Activated T-helper 2 cell treated with anti-CD3 and anti-CD28 coated beads, Interferon-gamma antibody, Interleukin-2, Interleukin-4, amounts not matched to agents 10 μg/mL and 5 μg/mL and 100 μg/mL, durations not matched to agents 14 hours and 24 hours and 36 hours (primary cell): ENCODE data around the gene APBA1. TPM values are rescaled to one million over a fixed set of nuclear protein-coding genes. Genes with fewer than 3 reads are reported as not detected.
"Not testable (repeated sequence)": the region's sequence is repeated elsewhere in the genome, so short reads cannot be mapped to it uniquely, and the experiment has no call there.

Source experiments
- DNase-seq: peaks from one replicate; pipeline ENCODE4 v3.0.0; 2021; ENCODE audit warnings: low spot score
- H3K27ac Mint-ChIP-seq: one replicate; pipeline ENCODE4 v1.8.0; 2021; ENCODE audit warnings: mixed read lengths
- H3K27me3 Mint-ChIP-seq: one replicate; pipeline ENCODE4 v1.8.0; 2021; ENCODE audit warnings: low read depth, mixed read lengths
- H3K36me3 Mint-ChIP-seq: one replicate; pipeline ENCODE4 v1.8.0; 2021; ENCODE audit warnings: low read depth, mixed read lengths
- H3K4me1 Mint-ChIP-seq: one replicate; pipeline ENCODE4 v1.8.0; 2021; ENCODE audit warnings: low read depth, mixed read lengths
- H3K4me3 Mint-ChIP-seq: one replicate; pipeline ENCODE4 v1.8.0; 2021; ENCODE audit warnings: low read depth, mild to moderate bottlenecking, moderate library complexity, mixed read lengths
- H3K9me3 Mint-ChIP-seq: one replicate; pipeline ENCODE4 v1.8.0; 2021; ENCODE audit warnings: mixed read lengths
- intact Hi-C: fragments of 100-400 bp; cut with micrococcal nuclease; formaldehyde crosslinking; loops from one replicate; pipeline ENCODE4 v1.15.1; 2023
- total RNA-seq: library from RNA; stranded (reverse); gene quantifications from 2 replicates; pipeline ENCODE4 v1.2.3, GENCODE V29; 2022

The APBA1 gene
- total RNA-seq, 1 donor from 2014 or later: 0.98 TPM

- Mint-ChIP-seq H3K36me3 (no peaks in the 10 kb centered on the region), H3K4me3 (no peak overlapping the region), H3K27me3 (peaks cover 2% of the 10 kb centered on the region), H3K27ac (no peak overlapping the region), H3K4me1 (no peaks in the 10 kb centered on the region), H3K9me3 (no peaks in the 10 kb centered on the region)
- intact Hi-C loops: no loop called here
- no peak for DNase-seq
These were observed 226.9 kb downstream of the APBA1 start for GRCh38 chr9:69445251-69445650.

DNA sequence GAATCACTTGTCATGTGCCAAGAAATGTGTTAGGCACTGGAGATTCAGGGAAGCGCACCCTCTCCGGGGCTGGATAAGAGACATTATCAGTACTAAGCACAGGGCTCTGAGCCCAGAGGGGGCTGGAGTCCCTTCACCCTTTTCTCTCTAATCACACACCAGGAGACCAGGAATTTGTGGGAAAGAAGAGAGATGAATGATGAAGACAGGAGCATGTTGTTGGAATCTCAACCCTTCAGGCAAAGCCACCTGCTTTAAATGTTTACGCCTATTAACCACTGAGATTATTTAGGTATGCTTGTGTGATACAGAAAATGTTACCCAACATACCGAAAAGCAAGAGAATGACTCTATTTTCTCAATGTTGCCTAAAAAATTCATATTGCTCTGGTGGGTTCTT is 227.4 kb downstream of the APBA1 start:
- no peak overlapping the region for H3K4me3 Mint-ChIP-seq
- H3K27me3 Mint-ChIP-seq: peaks cover 2% of the 10 kb centered on the region
- intact Hi-C loops: no loop called here
- peaks cover 2% of the 10 kb centered on the region for H3K4me1 Mint-ChIP-seq
- no peak overlapping the region for H3K27ac Mint-ChIP-seq
- H3K9me3 Mint-ChIP-seq: no peaks in the 10 kb centered on the region
- H3K36me3 Mint-ChIP-seq: no peaks in the 10 kb centered on the region
- DNase-seq: no peak

DNA sequence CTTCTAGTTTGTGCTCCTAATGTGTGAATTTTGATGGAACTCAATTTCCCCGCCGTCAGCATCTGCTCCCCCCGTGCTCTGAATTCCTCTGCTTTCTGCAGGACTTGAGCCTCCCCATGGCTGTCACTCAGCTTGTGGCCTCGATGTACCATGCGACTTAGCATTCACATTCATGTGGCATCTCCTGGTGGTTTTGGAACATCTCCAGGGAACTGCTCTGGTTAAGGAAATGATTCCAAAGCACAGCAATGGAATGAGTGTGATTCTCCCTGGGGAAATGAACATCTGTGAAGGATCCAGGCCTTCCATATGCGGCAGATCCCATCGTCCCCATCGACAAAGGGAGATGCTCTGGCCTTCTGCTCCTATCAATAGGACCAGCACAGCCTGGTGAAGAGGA is 228.2 kb downstream of the APBA1 start:
- H3K4me3 Mint-ChIP-seq: no peak overlapping the region
- peaks cover 2% of the 10 kb centered on the region for H3K27me3 Mint-ChIP-seq
- H3K9me3 Mint-ChIP-seq: no peaks in the 10 kb centered on the region
- intact Hi-C loops: no loop called here
- H3K4me1 Mint-ChIP-seq: peaks cover 7% of the 10 kb centered on the region
- H3K27ac Mint-ChIP-seq: no peak overlapping the region
- H3K36me3 Mint-ChIP-seq: no peaks in the 10 kb centered on the region
- DNase-seq: no peak

GRCh38 chr9:69443178-69443577 is 229.0 kb downstream of the APBA1 start:
- Mint-ChIP-seq H3K36me3 (no peaks in the 10 kb centered on the region), H3K9me3 (no peaks in the 10 kb centered on the region), H3K27me3 (peaks cover 2% of the 10 kb centered on the region), H3K4me3 (no peak overlapping the region), H3K4me1 (peaks cover 7% of the 10 kb centered on the region), H3K27ac (no peak overlapping the region)
- intact Hi-C loops: no loop called here
- no peak for DNase-seq

DNA sequence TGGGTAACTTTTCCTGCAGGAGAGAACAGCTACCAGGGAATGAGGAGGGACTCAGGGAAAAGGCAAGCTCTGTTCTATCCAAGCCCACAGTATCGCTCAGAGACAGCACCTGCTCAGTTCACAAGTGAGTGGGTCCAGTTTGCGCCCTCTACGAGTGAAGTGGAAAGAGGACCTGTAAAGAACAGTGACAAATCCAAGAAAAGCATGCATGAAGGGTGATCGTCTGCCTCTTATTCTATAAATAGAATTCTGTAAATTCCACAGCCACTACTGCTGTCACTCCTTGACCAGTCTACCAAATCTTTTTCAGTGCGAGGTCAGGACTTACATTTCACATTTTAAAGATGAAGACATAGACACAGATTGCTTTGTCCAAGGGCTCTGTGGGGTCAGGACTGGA is 229.7 kb downstream of the APBA1 start:
- H3K4me3 Mint-ChIP-seq: no peak overlapping the region
- no peaks in the 10 kb centered on the region for H3K9me3 Mint-ChIP-seq
- no peak for DNase-seq
- no peaks in the 10 kb centered on the region for H3K36me3 Mint-ChIP-seq
- H3K27me3 Mint-ChIP-seq: peaks cover 2% of the 10 kb centered on the region
- intact Hi-C loops: no loop called here
- H3K27ac Mint-ChIP-seq: no peak overlapping the region
- peaks cover 7% of the 10 kb centered on the region for H3K4me1 Mint-ChIP-seq

- DNase-seq, H3K9me3 Mint-ChIP-seq, H3K27me3 Mint-ChIP-seq, intact Hi-C loops, H3K4me3 Mint-ChIP-seq, H3K27ac Mint-ChIP-seq, H3K36me3 Mint-ChIP-seq, H3K4me1 Mint-ChIP-seq: not testable (repeated sequence)
These were observed 231.8 kb downstream of the APBA1 start for GRCh38 chr9:69440254-69440955.

GRCh38 chr9:69439654-69440053 is 232.5 kb downstream of the APBA1 start:
- H3K27ac Mint-ChIP-seq, H3K4me3 Mint-ChIP-seq, DNase-seq, H3K9me3 Mint-ChIP-seq, H3K4me1 Mint-ChIP-seq, intact Hi-C loops, H3K36me3 Mint-ChIP-seq, H3K27me3 Mint-ChIP-seq: not testable (repeated sequence)

DNA sequence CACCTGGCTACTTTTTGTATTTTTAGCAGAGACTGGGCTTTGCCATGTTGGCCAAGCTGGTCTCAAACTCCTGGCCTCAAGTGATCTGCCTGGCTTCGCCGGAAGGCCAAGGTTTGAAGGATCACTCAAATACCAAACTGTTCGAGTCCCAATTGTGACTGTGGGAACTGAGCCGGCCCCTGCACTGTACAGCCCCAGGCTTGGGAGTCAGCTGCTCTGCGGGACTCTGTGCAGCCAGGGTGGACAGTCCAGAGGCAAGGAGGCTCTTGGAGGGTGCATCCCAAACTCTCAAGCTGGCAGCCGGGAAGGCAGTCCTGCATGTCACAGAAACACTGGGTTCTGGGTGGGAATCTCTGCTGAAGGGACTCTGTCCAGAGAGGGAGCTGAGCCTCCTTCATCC is 238.2 kb downstream of the APBA1 start:
- no peaks in the 10 kb centered on the region for H3K36me3 Mint-ChIP-seq
- no peak overlapping the region for H3K27ac Mint-ChIP-seq
- no peaks in the 10 kb centered on the region for H3K4me1 Mint-ChIP-seq
- no peaks in the 10 kb centered on the region for H3K27me3 Mint-ChIP-seq
- H3K9me3 Mint-ChIP-seq: no peaks in the 10 kb centered on the region
- intact Hi-C loops: no loop called here
- DNase-seq: no peak
- no peak overlapping the region for H3K4me3 Mint-ChIP-seq

DNA sequence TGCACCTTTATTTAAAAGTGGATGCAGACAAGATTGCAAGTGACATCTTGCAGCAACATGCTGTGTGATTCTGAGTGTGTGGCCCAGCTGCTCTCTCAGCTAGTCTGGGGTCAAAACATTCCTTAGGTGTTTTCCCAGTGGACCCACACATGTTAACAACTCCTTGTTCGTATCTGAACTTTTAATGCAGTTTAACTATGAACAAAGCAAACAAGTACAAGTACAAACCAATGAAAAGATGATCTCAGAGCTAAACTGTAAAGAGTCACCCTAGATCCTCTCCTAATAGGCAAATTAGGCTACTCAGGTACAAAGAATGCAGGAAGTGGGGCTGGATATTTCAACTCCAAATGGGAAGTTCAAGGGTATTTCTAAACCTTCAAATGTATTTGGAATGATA is 238.8 kb downstream of the APBA1 start:
- H3K36me3 Mint-ChIP-seq: no peaks in the 10 kb centered on the region
- H3K4me1 Mint-ChIP-seq: no peaks in the 10 kb centered on the region
- H3K27ac Mint-ChIP-seq: no peak overlapping the region
- H3K9me3 Mint-ChIP-seq: no peaks in the 10 kb centered on the region
- no peak for DNase-seq
- no peak overlapping the region for H3K4me3 Mint-ChIP-seq
- intact Hi-C loops: no loop called here
- H3K27me3 Mint-ChIP-seq: no peaks in the 10 kb centered on the region

DNA sequence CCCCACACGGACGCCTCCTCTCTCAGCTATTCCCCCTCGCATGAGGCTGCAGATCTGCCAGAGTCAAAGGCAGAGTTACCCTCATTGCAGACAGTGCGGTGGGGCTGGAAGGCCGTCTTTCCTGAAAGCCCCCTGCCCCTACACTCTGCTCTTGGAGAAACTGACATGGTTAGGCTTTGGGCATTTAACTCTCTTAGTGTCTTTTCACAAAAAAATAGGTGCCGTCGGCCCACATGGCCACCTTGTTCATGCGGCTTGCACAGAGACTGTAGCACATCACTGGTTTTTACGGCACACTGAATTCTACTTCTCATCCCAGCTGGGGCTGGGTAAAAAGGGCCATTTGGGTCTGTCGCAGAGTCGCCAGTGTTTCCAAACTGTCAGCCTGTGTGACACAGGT is 239.5 kb downstream of the APBA1 start:
- no peak overlapping the region for H3K4me3 Mint-ChIP-seq
- H3K4me1 Mint-ChIP-seq: no peaks in the 10 kb centered on the region
- intact Hi-C loops: no loop called here
- H3K36me3 Mint-ChIP-seq: no peaks in the 10 kb centered on the region
- H3K9me3 Mint-ChIP-seq: no peaks in the 10 kb centered on the region
- no peak for DNase-seq
- H3K27ac Mint-ChIP-seq: no peak overlapping the region
- H3K27me3 Mint-ChIP-seq: no peaks in the 10 kb centered on the region

- H3K27me3 Mint-ChIP-seq: no peaks in the 10 kb centered on the region
- H3K4me3 Mint-ChIP-seq: no peak overlapping the region
These were observed 240.4 kb downstream of the APBA1 start for GRCh38 chr9:69431777-69432176.

GRCh38 chr9:69431203-69431602 is 241.0 kb downstream of the APBA1 start:
- Mint-ChIP-seq H3K4me1 (no peaks in the 10 kb centered on the region), H3K27me3 (no peaks in the 10 kb centered on the region), H3K4me3 (no peak overlapping the region), H3K36me3 (no peaks in the 10 kb centered on the region), H3K9me3 (no peaks in the 10 kb centered on the region), H3K27ac (no peak overlapping the region)
- DNase-seq: no peak
- intact Hi-C loops: no loop called here

More at GRCh38 chr9:69431777-69432176, 240.4 kb downstream of the APBA1 start:
- Mint-ChIP-seq H3K27ac (no peak overlapping the region), H3K36me3 (no peaks in the 10 kb centered on the region), H3K9me3 (no peaks in the 10 kb centered on the region), H3K4me1 (no peaks in the 10 kb centered on the region)
- DNase-seq: no peak
- intact Hi-C loops: no loop called here

DNA sequence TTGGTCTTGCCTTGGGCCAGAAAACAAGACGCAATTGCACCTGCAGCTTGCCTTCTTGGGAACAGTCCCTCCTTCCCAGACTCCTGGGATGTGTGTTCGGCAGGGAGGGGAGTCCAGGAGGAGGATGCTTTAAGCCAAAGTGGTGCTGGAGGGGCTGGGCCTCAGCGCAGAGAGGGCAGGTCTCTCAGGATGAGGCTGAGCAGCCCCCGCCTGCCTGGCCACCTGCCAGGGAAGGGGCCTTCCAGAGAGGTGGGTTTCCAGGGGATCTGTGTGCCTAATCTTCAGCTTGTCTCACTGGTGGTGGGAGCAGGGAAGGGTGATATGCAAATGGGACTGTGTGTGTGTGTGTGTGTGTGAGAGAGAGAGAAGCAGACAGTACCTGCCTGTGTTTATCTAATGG is 242.0 kb downstream of the APBA1 start:
- intact Hi-C loops: no loop called here
- H3K36me3 Mint-ChIP-seq: no peaks in the 10 kb centered on the region
- H3K9me3 Mint-ChIP-seq: no peaks in the 10 kb centered on the region
- no peak overlapping the region for H3K27ac Mint-ChIP-seq
- no peak for DNase-seq
- H3K4me1 Mint-ChIP-seq: no peaks in the 10 kb centered on the region
- no peak overlapping the region for H3K4me3 Mint-ChIP-seq
- no peaks in the 10 kb centered on the region for H3K27me3 Mint-ChIP-seq

DNA sequence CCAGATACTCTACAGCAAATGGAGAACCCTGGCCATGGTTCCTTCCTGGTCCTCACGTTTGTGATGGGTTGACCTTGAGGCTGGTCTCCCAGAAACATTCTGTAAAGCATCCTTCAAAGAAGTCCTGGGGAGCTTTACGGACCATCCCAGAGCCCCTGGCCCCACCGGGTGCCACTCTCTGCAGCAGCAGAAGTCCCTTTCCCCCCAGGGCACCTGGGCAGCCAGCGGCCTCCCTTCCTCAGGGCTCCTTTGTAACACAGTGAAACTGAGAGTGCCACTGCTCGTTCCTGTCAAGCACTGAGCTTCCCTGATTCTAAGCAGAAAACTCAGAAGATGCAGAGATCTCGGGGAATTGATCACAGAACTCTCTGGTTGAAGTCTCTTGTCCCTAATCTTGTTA is 242.9 kb downstream of the APBA1 start:
- Mint-ChIP-seq H3K4me3 (no peak overlapping the region), H3K27me3 (no peaks in the 10 kb centered on the region), H3K4me1 (no peaks in the 10 kb centered on the region), H3K27ac (no peak overlapping the region), H3K9me3 (no peaks in the 10 kb centered on the region), H3K36me3 (no peaks in the 10 kb centered on the region)
- DNase-seq: no peak
- intact Hi-C loops: no loop called here
